ENCODE data around the gene CORO2B.
"Not testable (repeated sequence)": the region's sequence is repeated elsewhere in the genome, so short reads cannot be mapped to it uniquely, and the experiment has no call there.

CORO2B gene

GRCh38 chr15:68733666-68734065 is 154.9 kb downstream of the CORO2B start:
- DNase-seq (ENCODE audit: low read depth): no peak

- DNase-seq (ENCODE audit: low read depth): no peak
Measured at GRCh38 chr15:68734352-68734751, 155.6 kb downstream of the CORO2B start.

- no peak for DNase-seq (ENCODE audit: low read depth)
Measured at GRCh38 chr15:68734881-68735280, 156.1 kb downstream of the CORO2B start.

GRCh38 chr15:68735610-68736009 is 156.8 kb downstream of the CORO2B start:
- DNase-seq (ENCODE audit: low read depth): no peak

GRCh38 chr15:68739390-68740080 is 160.7 kb downstream of the CORO2B start:
- peak; percentile 49 for DNase-seq (ENCODE audit: low read depth)

- DNase-seq (ENCODE audit: low read depth): no peak
Measured at GRCh38 chr15:68743256-68743655, 164.5 kb downstream of the CORO2B start.

- DNase-seq (ENCODE audit: low read depth): no peak
Measured at GRCh38 chr15:68749365-68749764, 170.6 kb downstream of the CORO2B start.

GRCh38 chr15:68749793-68750192 is 171.0 kb downstream of the CORO2B start:
- DNase-seq (ENCODE audit: low read depth): no peak

GRCh38 chr15:68751622-68752021 is 172.8 kb downstream of the CORO2B start:
- no peak for DNase-seq (ENCODE audit: low read depth)

GRCh38 chr15:68755731-68756130 is 176.9 kb downstream of the CORO2B start:
- no peak for DNase-seq (ENCODE audit: low read depth)

- DNase-seq (ENCODE audit: low read depth): not testable (repeated sequence)
Measured at GRCh38 chr15:68759982-68760579, 181.3 kb downstream of the CORO2B start.

- no peak for DNase-seq (ENCODE audit: low read depth)
Measured at GRCh38 chr15:68763063-68763462, 184.3 kb downstream of the CORO2B start.

GRCh38 chr15:68764090-68764489 is 185.3 kb downstream of the CORO2B start:
- no peak for DNase-seq (ENCODE audit: low read depth)

GRCh38 chr15:68765602-68766368 is 187.0 kb downstream of the CORO2B start:
- no peak for DNase-seq (ENCODE audit: low read depth)

GRCh38 chr15:68767833-68768232 is 189.0 kb downstream of the CORO2B start:
- DNase-seq (ENCODE audit: low read depth): no peak

GRCh38 chr15:68768321-68768720 is 189.5 kb downstream of the CORO2B start:
- DNase-seq (ENCODE audit: low read depth): peak; percentile 15

- DNase-seq (ENCODE audit: low read depth): no peak
Measured at GRCh38 chr15:68769702-68770101, 190.9 kb downstream of the CORO2B start.

GRCh38 chr15:68770216-68770615 is 191.4 kb downstream of the CORO2B start:
- DNase-seq (ENCODE audit: low read depth): no peak

- DNase-seq (ENCODE audit: low read depth): no peak
Measured at GRCh38 chr15:68773036-68773435, 194.2 kb downstream of the CORO2B start.

- no peak for DNase-seq (ENCODE audit: low read depth)
Measured at GRCh38 chr15:68774120-68774519, 195.3 kb downstream of the CORO2B start.

- DNase-seq (ENCODE audit: low read depth): no peak
Measured at GRCh38 chr15:68774521-68775235, 195.9 kb downstream of the CORO2B start.

GRCh38 chr15:68775236-68775577 is 196.4 kb downstream of the CORO2B start:
- DNase-seq (ENCODE audit: low read depth): no peak

Data from amniotic epithelial cell (primary cell).